AG09309 (cell line): ENCODE measurements around the gene TOR2A.

Source experiments
- DNase-seq: peaks from one replicate; pipeline ENCODE4 v3.0.0-alpha.2; 2010; ENCODE audit warnings: low read depth
- H3K4me3 ChIP-seq: 2 replicates; pipeline ENCODE4 v1.5.1; 2011; ENCODE audit warnings: mild to moderate bottlenecking, low read depth, low read length, moderate library complexity; ENCODE audit not compliant: control insufficient read depth
- TF ChIP-seq, protein P1 (sequence below): IDR thresholded peaks from 2 replicates; pipeline ENCODE4 v1.5.1; 2011; ENCODE audit warnings: mild to moderate bottlenecking, low read depth, low read length, inconsistent platforms; ENCODE audit not compliant: insufficient read depth, control insufficient read depth; ENCODE audit errors: missing control alignments

TOR2A gene

DNA sequence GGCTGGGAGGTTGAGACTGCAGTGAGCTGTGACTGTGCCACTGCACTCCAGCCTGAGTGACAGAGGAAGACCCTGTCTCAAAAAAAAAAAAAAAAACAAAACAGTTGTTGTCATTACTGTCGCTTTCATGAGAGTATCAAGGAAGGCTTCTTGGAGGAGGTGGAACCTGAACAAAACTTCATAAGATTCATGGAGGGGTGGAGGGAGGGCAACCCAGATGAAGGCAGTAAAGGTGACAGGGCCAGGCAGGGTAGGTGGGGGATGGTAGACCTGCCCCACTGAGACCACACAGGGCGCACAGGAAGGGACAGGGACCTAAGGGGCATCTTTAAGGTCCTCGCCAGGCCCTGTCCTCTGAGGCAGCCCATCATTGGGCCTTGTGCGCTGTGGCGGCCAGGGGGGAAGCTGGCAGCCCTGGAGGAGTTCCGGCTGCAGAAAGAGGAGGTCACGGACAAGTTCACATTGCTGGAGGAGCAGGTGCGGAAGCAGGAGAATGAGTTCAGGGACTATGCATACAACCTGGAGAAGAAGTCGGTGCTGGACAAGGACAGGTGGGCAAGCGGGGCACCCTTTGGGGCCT lies 24.8 kb downstream of the TOR2A start:
- TF ChIP-seq, protein P1, sequence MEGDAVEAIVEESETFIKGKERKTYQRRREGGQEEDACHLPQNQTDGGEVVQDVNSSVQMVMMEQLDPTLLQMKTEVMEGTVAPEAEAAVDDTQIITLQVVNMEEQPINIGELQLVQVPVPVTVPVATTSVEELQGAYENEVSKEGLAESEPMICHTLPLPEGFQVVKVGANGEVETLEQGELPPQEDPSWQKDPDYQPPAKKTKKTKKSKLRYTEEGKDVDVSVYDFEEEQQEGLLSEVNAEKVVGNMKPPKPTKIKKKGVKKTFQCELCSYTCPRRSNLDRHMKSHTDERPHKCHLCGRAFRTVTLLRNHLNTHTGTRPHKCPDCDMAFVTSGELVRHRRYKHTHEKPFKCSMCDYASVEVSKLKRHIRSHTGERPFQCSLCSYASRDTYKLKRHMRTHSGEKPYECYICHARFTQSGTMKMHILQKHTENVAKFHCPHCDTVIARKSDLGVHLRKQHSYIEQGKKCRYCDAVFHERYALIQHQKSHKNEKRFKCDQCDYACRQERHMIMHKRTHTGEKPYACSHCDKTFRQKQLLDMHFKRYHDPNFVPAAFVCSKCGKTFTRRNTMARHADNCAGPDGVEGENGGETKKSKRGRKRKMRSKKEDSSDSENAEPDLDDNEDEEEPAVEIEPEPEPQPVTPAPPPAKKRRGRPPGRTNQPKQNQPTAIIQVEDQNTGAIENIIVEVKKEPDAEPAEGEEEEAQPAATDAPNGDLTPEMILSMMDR = no peak
- DNase-seq = no peak
- H3K4me3 ChIP-seq = no peak overlapping the region

DNA sequence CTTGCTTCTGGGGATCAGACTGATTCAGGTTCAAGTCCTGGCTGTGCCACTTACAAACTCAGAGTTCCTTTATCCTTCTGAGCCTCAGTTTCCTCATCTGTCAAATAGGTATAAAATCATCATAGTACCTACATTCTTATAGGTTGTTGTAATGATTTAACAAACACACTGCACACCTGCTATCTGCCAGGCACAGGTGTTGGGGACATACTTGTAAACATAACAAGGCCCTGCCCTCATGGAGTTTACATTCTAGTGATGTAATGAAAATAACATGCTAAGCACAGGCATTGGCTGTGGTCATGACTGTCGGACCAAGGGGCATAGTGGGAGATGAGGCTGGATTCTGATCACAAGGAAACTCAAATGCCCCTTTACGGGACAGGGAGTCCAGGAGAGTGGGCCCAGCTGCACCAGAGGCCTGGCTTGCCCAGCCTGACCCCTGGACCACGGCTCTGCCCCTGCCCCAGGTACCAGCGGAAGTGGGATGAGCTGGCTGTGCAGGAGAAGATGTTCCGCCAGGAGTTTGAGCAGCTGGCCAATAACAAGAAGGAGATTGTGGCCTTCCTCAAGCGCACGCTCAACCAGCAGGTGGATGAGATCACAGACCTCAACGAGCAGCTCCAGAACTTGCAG lies 26.0 kb downstream of the TOR2A start:
- DNase-seq = no peak
- TF ChIP-seq, protein P1 = no peak
- H3K4me3 ChIP-seq = no peak overlapping the region

DNA sequence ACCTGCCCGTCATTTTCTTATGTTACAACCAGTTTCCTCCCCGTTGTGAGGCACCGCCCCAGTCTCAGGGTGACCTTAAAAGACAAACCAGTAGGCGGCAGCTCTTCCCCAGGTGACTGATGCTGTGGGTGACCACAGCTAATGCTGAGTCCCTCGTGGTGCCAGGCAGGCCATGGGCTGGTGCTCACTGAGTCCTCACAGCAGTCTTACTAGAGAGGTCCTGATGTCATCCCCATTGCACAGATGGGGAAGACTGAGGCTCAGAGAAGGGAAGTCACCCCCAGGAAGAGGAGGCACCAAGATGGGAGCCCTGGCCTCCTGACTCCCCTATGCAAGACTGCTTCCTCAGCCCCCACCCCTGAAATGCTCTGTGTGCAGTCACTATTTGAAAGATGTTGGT lies 27.3 kb downstream of the TOR2A start:
- H3K4me3 ChIP-seq = no peak overlapping the region
- TF ChIP-seq, protein P1 = no peak
- DNase-seq = no peak

DNA sequence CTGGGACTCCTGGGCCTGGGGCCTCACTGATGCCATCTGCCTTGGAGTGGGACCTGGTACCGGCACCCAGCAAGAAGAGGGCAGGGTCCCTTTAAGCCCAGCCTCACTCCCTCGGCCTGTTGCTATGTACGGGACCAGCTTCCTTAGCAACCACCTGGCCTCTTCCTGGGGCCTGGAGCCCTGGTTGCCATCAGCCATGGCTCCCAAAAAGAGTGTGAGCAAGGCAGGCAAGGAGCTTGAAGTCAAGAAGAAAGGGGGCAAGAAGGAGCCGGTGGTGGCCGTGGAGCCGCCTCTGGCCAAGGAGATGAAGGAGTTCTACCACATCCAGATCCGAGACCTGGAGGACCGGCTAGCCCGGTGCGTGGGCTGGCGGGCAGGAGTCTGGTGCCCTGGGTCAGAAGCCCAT lies 28.3 kb downstream of the TOR2A start, which contains the start of gene CFAP157:
Gene CFAP157, plus strand, starts transcription at position 153 of the 406 bp plus-strand sequence. Its CDS starts 44 bp downstream, at position 197.
- H3K4me3 ChIP-seq = no peak within 1 kb of the TSS

DNA sequence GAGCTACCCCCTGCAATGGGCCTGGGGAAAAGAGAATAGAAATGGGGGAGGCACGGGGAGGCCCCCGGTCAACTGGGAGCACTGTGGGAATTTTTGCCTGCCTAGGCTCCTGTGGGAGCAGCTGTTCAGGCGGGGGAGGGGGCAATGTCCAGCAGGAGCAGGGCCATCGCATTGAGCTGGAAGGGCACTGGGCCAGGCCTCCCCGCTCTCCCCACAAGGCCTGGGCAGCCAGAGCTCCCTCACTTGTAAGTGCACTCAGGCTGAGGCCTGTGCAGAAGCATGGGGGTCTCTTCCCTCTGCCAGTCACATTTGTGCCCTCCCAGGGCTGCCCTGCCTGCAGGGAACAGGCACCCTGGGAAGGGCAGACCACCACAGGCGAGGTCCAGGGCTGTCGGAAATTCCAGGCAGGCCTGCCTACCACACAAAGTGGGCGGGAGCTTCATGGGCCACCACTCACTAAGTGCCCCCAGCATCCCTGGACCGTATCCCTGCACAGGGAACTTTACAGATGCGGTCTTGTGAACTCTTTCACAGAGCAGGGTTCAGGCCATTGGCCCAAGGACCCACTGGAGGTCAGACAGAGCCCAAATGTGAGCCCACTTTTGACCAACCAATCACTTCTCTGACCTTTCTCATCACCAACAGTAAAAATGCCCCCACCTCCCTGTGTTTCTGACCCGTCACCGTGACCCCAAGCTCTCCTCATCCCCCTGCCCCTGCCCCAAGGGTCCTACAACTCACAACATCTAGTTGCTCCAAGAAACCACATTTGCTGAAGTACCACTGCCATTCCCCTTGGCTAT lies 29.3 kb downstream of the TOR2A start:
- TF ChIP-seq, protein P1 = no peak
- DNase-seq = no peak
- no peak overlapping the region for H3K4me3 ChIP-seq

More for the DNA sequence above, 28.3 kb downstream of the TOR2A start, which contains the start of gene CFAP157:
- DNase-seq = no peak
- TF ChIP-seq, protein P1 = no peak

DNA sequence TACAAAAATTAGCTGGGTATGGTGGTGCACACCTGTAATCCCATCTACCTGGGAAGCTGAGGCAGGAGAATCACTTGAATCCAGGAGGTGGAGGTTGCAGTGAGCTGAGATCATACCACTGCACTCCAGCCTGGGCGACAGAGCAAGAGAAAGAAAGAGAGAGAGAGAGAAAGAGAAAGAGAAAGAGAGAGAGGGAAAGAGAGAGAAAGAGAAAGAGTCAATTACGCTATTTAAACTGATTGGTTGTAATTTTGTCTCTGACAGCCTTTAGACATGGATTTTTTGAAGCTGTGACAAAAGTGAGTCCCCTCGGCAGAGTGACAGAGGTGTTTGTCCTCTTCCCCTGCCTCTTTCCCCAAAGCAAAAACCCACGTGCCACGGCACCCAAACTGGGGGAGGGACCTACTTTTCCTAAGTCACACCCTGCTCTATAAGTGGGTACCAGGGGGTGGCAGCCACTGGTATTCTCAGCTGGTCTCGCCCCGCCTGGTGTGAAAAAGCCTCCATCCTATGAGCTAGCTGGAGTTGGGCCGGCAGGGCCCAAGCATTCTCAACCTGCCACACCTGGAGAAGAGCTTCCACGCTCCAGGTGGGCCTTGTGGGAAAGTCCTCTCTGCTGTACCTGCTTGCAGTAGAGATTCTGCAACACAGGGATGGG lies 31.7 kb downstream of the TOR2A start:
- TF ChIP-seq, protein P1 = no peak
- H3K4me3 ChIP-seq = no peak overlapping the region
- no peak for DNase-seq
